CD4-positive, alpha-beta T cell (primary cell): Measurements from ENCODE around the gene SFMBT2. TPM values are rescaled to one million over a fixed set of nuclear protein-coding genes. Genes with fewer than 3 reads are reported as not detected.
A peak's percentile ranks its signal among the peaks of the same experiment; 100 is the strongest.

ENCODE experiments used
- ATAC-seq: fragments of 200-7000 bp; cut with Tn5 transposase; one replicate; pipeline ENCODE4 v1.10.0; 2022; ENCODE audit warnings: mild to moderate bottlenecking; ENCODE audit not compliant: poor library complexity
- CTCF ChIA-PET: fragments of 350-600 bp; sonication (Branson Sonifier 250); formaldehyde crosslinking; loops from one replicate; lab custom pipeline; 2021; ENCODE audit warnings: antibody characterized with exemption, inconsistent platforms; lab: Charles Lee
- POLR2A ChIA-PET: fragments of 350-600 bp; sonication (Branson Sonifier 250); formaldehyde crosslinking; loops from one replicate; lab custom pipeline; 2021; ENCODE audit warnings: antibody characterized with exemption, inconsistent platforms; lab: Charles Lee
- DNase-seq, 14 experiments: peaks; one replicate each; pipeline ENCODE4 v3.0.0-alpha.2; 2013 to 2020; ENCODE audit warnings: mixed read lengths in 2 of 14
- H3K27ac ChIP-seq, 2 donors: one replicate each; pipeline versions ENCODE4 v1.5.1 to v1.7.0; 2013; ENCODE audit warnings: low read length in 2 of 2, low read depth in 1 of 2, mild to moderate bottlenecking in 1 of 2
- H3K27me3 ChIP-seq, 2 experiments: 1 replicate in 1 of 2; 2 replicates in 1 of 2; pipeline versions ENCODE4 v1.6.1 to v1.7.0; 2013; ENCODE audit warnings: low read length in 2 of 2, control low read depth in 1 of 2, mild to moderate bottlenecking in 1 of 2, moderate library complexity in 1 of 2; ENCODE audit not compliant: insufficient read depth in 2 of 2, control insufficient read depth in 1 of 2
- H3K36me3 ChIP-seq: one replicate; pipeline ENCODE4 v1.6.1; 2013; ENCODE audit warnings: low read length, control low read depth; ENCODE audit not compliant: insufficient read depth
- H3K4me1 ChIP-seq: one replicate; pipeline ENCODE4 v1.6.1; 2013; ENCODE audit warnings: low read length, control low read depth; ENCODE audit not compliant: insufficient read depth
- H3K4me3 ChIP-seq: one replicate; pipeline ENCODE4 v1.5.1; 2013; ENCODE audit warnings: mild to moderate bottlenecking, low read length, moderate library complexity
- H3K9me3 ChIP-seq, 2 experiments: 1 replicate in 1 of 2; 2 replicates in 1 of 2; pipeline versions ENCODE4 v1.6.1 to v1.7.0; 2013; ENCODE audit warnings: low read length in 2 of 2, mild to moderate bottlenecking in 2 of 2, control low read depth in 1 of 2, moderate library complexity in 1 of 2; ENCODE audit not compliant: control insufficient read depth in 1 of 2, insufficient read depth in 1 of 2
- H3K27ac Mint-ChIP-seq: one replicate; pipeline ENCODE4 v1.8.0; 2020; ENCODE audit warnings: mixed read lengths
- H3K27me3 Mint-ChIP-seq: one replicate; pipeline ENCODE4 v1.8.0; 2021; ENCODE audit warnings: mixed read lengths
- H3K36me3 Mint-ChIP-seq: one replicate; pipeline ENCODE4 v1.8.0; 2021; ENCODE audit warnings: low read depth, mixed read lengths
- H3K4me1 Mint-ChIP-seq: one replicate; pipeline ENCODE4 v1.8.0; 2021; ENCODE audit warnings: low read depth, mixed read lengths
- H3K4me3 Mint-ChIP-seq: one replicate; pipeline ENCODE4 v1.8.0; 2020; ENCODE audit warnings: mild to moderate bottlenecking, mixed read lengths
- H3K9me3 Mint-ChIP-seq: one replicate; pipeline ENCODE4 v1.8.0; 2020; ENCODE audit warnings: mixed read lengths
- CTCF ChIP-seq: fragments of 200-600 bp; IDR thresholded peaks from one replicate; pipeline ENCODE4 v1.8.0; 2022; ENCODE audit warnings: antibody characterized with exemption, mild to moderate bottlenecking
- intact Hi-C, 2 experiments: fragments of 100-400 bp; cut with DNase I in 1 of 2; cut with micrococcal nuclease in 1 of 2; formaldehyde crosslinking; loops; one replicate each; pipeline versions ENCODE4 v1.15.1 to v1.9.0; 2023 to 2025; cut with DNase I, micrococcal nuclease
- total RNA-seq, 174 experiments: library from RNA in 2 of 174; stranded (reverse) in 2 of 174; gene quantifications; one replicate each; pipeline ENCODE4 v1.2.3 and lab custom pipeline; 2021 to 2026

The SFMBT2 gene
- total RNA-seq, 2 experiments from 2014 or later: 41.0 to 42.0 TPM

GRCh38 chr10:7260412-7260900 is 150.4 kb downstream of the SFMBT2 start:
- ChIA-PET POLR2A (no interaction called here), CTCF (no interaction called here)
- Mint-ChIP-seq H3K27ac (peak overlapping the region; percentile 85), H3K27me3 (no peaks in the 10 kb centered on the region), H3K9me3 (no peaks in the 10 kb centered on the region), H3K36me3 (peaks cover 26% of the 10 kb centered on the region), H3K4me1 (peaks cover 59% of the 10 kb centered on the region), H3K4me3 (peak overlapping the region; percentile 30)
- Histone ChIP-seq H3K27me3 (no peaks in the 10 kb centered on the region), H3K4me1 (peaks cover 42% of the 10 kb centered on the region), H3K4me3 (no peak overlapping the region), H3K9me3 (no peaks in the 10 kb centered on the region), H3K27ac (no peak overlapping the region), H3K36me3 (no peaks in the 10 kb centered on the region)
- TF ChIP-seq CTCF: peak; percentile 65
- peak in 4 of 14 experiments; percentile 25 to 75 (median 68) for DNase-seq
- ATAC-seq: peak; percentile 27
- intact Hi-C loops: loop anchor here in 1 of 2 experiments (2.0 to 10.0 kb wide), 2 partner anchors 148 to 424 kb away; no protein-coding TSS in a partner anchor

GRCh38 chr10:7258948-7259523 is 151.8 kb downstream of the SFMBT2 start:
- H3K4me3 ChIP-seq: no peak overlapping the region
- no peaks in the 10 kb centered on the region for H3K36me3 ChIP-seq
- H3K9me3 ChIP-seq: no peaks in the 10 kb centered on the region
- Mint-ChIP-seq H3K27me3 (no peaks in the 10 kb centered on the region), H3K4me1 (peaks cover 67% of the 10 kb centered on the region), H3K36me3 (peaks cover 33% of the 10 kb centered on the region), H3K4me3 (peak overlapping the region; percentile 64), H3K9me3 (no peaks in the 10 kb centered on the region), H3K27ac (peak overlapping the region; percentile 85)
- no peak for TF ChIP-seq CTCF
- H3K27me3 ChIP-seq: no peaks in the 10 kb centered on the region
- CTCF ChIA-PET: interaction anchor here (1.2 kb wide), 1 partner anchor 157 kb away, joined by 3 read pairs; no protein-coding TSS in a partner anchor
- intact Hi-C loops: loop anchor here (5.0 to 10.0 kb wide), 3 partner anchors 67 to 334 kb away; no protein-coding TSS in a partner anchor
- ATAC-seq: peak; percentile 81
- POLR2A ChIA-PET: interaction anchor here (1.0 to 1.5 kb wide), 7 partner anchors 10 to 332 kb away, joined by 3 to 11 read pairs (median 3); partner anchors contain the start of gene SFMBT2
- no peak overlapping the region for H3K27ac ChIP-seq
- peak; percentile 26 to 86 (median 55) for DNase-seq
- H3K4me1 ChIP-seq: peaks cover 42% of the 10 kb centered on the region

GRCh38 chr10:7255517-7255916 is 155.3 kb downstream of the SFMBT2 start:
- no peak for TF ChIP-seq CTCF
- H3K4me3 Mint-ChIP-seq: no peak overlapping the region
- H3K36me3 Mint-ChIP-seq: peaks cover 53% of the 10 kb centered on the region
- intact Hi-C loops: loop anchor here (5.0 to 10.0 kb wide), 3 partner anchors 63 to 331 kb away; no protein-coding TSS in a partner anchor
- Histone ChIP-seq H3K36me3 (no peaks in the 10 kb centered on the region), H3K27me3 (no peaks in the 10 kb centered on the region), H3K9me3 (no peaks in the 10 kb centered on the region), H3K4me3 (no peak overlapping the region), H3K4me1 (peaks cover 39% of the 10 kb centered on the region), H3K27ac (no peak overlapping the region)
- ChIA-PET CTCF (interaction anchor here (1.4 kb wide), 1 partner anchor 13 kb away, joined by 3 read pairs; no protein-coding TSS in a partner anchor), POLR2A (no interaction called here)
- ATAC-seq (no peak), DNase-seq (no peak)
- peaks cover 65% of the 10 kb centered on the region for H3K4me1 Mint-ChIP-seq
- no peaks in the 10 kb centered on the region for H3K9me3 Mint-ChIP-seq
- peak overlapping the region; percentile 72 for H3K27ac Mint-ChIP-seq
- H3K27me3 Mint-ChIP-seq: no peaks in the 10 kb centered on the region
